DOHH2 (cell line): Measurements from ENCODE around the gene DNAJB6.

Experiments used
- H3F3A ChIP-seq: fragments of 200-600 bp; sonication (generic), shearing (Covaris generic); 2 replicates; pipeline ENCODE4 v1.6.0; 2016; ENCODE audit warnings: antibody characterized with exemption, mild to moderate bottlenecking; ENCODE audit not compliant: control insufficient read depth, insufficient read depth
- H3K27ac ChIP-seq: fragments of 200-600 bp; sonication (generic); 2 replicates; pipeline ENCODE4 v1.5.1; 2014; ENCODE audit warnings: low read depth, mild to moderate bottlenecking, low read length, moderate library complexity
- H3K27me3 ChIP-seq: fragments of 200-600 bp; sonication (generic); 2 replicates; pipeline ENCODE4 v1.6.1; 2014; ENCODE audit warnings: mild to moderate bottlenecking, low read length, mixed read lengths; ENCODE audit not compliant: control insufficient read depth
- H3K36me3 ChIP-seq: fragments of 200-600 bp; sonication (generic); 2 replicates; pipeline ENCODE4 v1.6.1; 2014; ENCODE audit warnings: mild to moderate bottlenecking, low read length, moderate library complexity, mixed read lengths; ENCODE audit not compliant: control insufficient read depth
- H3K4me1 ChIP-seq: fragments of 200-600 bp; sonication (generic); 2 replicates; pipeline ENCODE4 v1.6.1; 2014; ENCODE audit warnings: mild to moderate bottlenecking, low read length, mixed read lengths; ENCODE audit not compliant: control insufficient read depth
- H3K4me2 ChIP-seq: fragments of 200-600 bp; sonication (generic); 2 replicates; pipeline ENCODE4 v1.6.0; 2014; ENCODE audit warnings: mild to moderate bottlenecking, low read length, moderate library complexity
- H3K4me3 ChIP-seq: fragments of 200-600 bp; sonication (generic); 2 replicates; pipeline ENCODE4 v1.5.1; 2014; ENCODE audit warnings: mild to moderate bottlenecking, low read length, mixed read lengths
- H3K79me2 ChIP-seq: fragments of 200-600 bp; sonication (generic); 2 replicates; pipeline ENCODE4 v1.6.1; 2014; ENCODE audit warnings: mild to moderate bottlenecking, low read length, mixed read lengths; ENCODE audit not compliant: control insufficient read depth
- H3K9me2 ChIP-seq: fragments of 200-600 bp; sonication (generic); replicated peaks from 2 replicates; pipeline ENCODE4 v1.6.1; 2014; ENCODE audit warnings: mild to moderate bottlenecking, low read length, mixed read lengths; ENCODE audit not compliant: control insufficient read depth
- H3K9me3 ChIP-seq: fragments of 200-600 bp; sonication (generic); 2 replicates; pipeline ENCODE4 v1.6.1; 2014; ENCODE audit warnings: antibody characterized with exemption, low read length, mixed read lengths; ENCODE audit not compliant: control insufficient read depth, insufficient read depth
- H4K20me1 ChIP-seq: fragments of 200-600 bp; sonication (generic); 2 replicates; pipeline ENCODE4 v1.6.0; 2014; ENCODE audit warnings: low read depth, mild to moderate bottlenecking, antibody characterized with exemption, low read length, moderate library complexity; ENCODE audit not compliant: control insufficient read depth, insufficient read depth
- CTCF ChIP-seq: fragments of 200-600 bp; sonication (generic); IDR thresholded peaks from one replicate; pipeline ENCODE4 v1.5.1; 2014; ENCODE audit warnings: antibody characterized with exemption, mild to moderate bottlenecking, low read depth, low read length; ENCODE audit not compliant: poor library complexity, severe bottlenecking
- EZH2phosphoT487 ChIP-seq: fragments of 200-600 bp; sonication (generic); IDR thresholded peaks from 2 replicates; pipeline ENCODE4 v1.6.1; 2017; ENCODE audit warnings: borderline replicate concordance, mild to moderate bottlenecking, antibody characterized with exemption, low read length, moderate library complexity, mixed read lengths

DNAJB6 gene

DNA sequence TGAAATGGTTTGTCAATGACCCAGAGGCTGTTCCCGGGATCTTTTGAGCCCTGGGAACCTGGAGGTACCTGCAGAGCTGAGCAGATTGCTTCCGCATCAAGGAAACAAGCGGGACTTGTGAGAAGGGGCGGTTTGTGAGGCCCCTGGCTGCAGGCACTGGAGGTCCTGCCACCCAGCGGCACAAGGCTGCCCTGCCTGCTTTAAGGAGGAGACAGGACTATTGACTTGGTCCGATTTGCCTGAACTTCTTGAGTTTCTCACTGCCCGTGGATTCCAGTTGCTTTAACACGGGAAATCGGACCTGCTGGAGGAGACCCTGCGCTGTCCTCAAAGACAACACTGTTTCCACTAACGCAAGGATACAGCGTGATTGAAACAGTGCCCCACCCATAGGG lies 130.1 kb downstream of the DNAJB6 start:
- H3K36me3 ChIP-seq = no peaks in the 10 kb centered on the region
- no peaks in the 10 kb centered on the region for H3F3A ChIP-seq
- no peaks in the 10 kb centered on the region for H3K79me2 ChIP-seq
- H3K4me3 ChIP-seq = no peak overlapping the region
- H3K4me1 ChIP-seq = no peaks in the 10 kb centered on the region
- no peaks in the 10 kb centered on the region; the same call in 1 of the 2 replicates for H3K9me3 ChIP-seq
- H3K27ac ChIP-seq = no peak overlapping the region
- H3K4me2 ChIP-seq = no peak overlapping the region
- no peaks in the 10 kb centered on the region for H3K27me3 ChIP-seq
- no peaks in the 10 kb centered on the region for H4K20me1 ChIP-seq
- TF ChIP-seq EZH2phosphoT487 = no peak
- no peak for TF ChIP-seq CTCF
- H3K9me2 ChIP-seq = no peaks in the 10 kb centered on the region
